Activated naive CD4-positive, alpha-beta T cell treated with anti-CD3 and anti-CD28 coated beads, Interleukin-2, amount 50 U/mL, for 24 hours (primary cell): ENCODE measurements around the gene MYH8.

ENCODE experiments used
- H3K27ac Mint-ChIP-seq: one replicate; pipeline ENCODE4 v1.8.0; 2021; ENCODE audit warnings: mild to moderate bottlenecking, mixed read lengths
- H3K27me3 Mint-ChIP-seq: one replicate; pipeline ENCODE4 v1.8.0; 2021; ENCODE audit warnings: mixed read lengths
- H3K36me3 Mint-ChIP-seq: one replicate; pipeline ENCODE4 v1.8.0; 2021; ENCODE audit warnings: mixed read lengths
- H3K4me1 Mint-ChIP-seq: one replicate; pipeline ENCODE4 v1.8.0; 2021; ENCODE audit warnings: mixed read lengths
- H3K4me3 Mint-ChIP-seq: one replicate; pipeline ENCODE4 v1.8.0; 2021; ENCODE audit warnings: mild to moderate bottlenecking, mixed read lengths
- H3K9me3 Mint-ChIP-seq: one replicate; pipeline ENCODE4 v1.8.0; 2021; ENCODE audit warnings: mixed read lengths

Gene MYH8

DNA sequence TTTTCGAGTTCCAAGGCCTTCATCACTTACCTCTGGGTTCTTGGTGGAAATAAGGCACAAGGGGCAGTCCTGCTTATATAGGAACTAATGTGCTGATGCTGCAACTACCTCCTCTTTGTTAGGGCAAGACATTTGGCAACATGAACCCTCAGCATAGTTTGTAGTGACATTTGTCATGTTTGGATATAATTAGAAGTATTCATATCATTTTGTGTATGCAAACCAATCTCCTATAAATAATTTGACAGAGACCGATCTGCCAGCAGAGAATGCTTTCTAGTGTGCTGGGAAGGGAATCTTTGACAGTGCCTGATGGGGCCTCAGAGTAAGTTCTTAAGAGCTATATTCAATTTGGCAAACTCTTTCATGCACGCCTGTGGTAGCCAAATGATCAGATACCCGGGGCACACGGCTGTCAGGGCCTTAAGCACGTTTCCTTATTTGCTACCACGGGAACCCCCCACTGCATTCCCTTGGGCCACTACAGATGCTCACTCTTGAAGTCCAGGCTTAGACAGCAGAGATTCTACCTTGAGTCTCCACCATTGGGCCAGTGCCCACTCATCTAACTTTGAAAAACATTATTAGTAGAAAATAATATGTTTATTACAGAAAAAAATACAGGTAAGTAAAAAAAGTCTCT is at the start of gene MYH8:
Gene MYH8 (minus strand): TSS at position 51 of the 643 bp plus-strand sequence. CDS start 1,723 bp downstream, outside the sequence.
- H3K4me1 Mint-ChIP-seq: no peaks in the 10 kb centered on the region
- H3K4me3 Mint-ChIP-seq: no peak within 1 kb of the TSS
- peaks cover 7% of the 10 kb centered on the region for H3K9me3 Mint-ChIP-seq
- H3K27me3 Mint-ChIP-seq: peaks cover 3% of the 10 kb centered on the region
- no peaks in the 10 kb centered on the region for H3K36me3 Mint-ChIP-seq
- no peak within 1 kb of the TSS for H3K27ac Mint-ChIP-seq

DNA sequence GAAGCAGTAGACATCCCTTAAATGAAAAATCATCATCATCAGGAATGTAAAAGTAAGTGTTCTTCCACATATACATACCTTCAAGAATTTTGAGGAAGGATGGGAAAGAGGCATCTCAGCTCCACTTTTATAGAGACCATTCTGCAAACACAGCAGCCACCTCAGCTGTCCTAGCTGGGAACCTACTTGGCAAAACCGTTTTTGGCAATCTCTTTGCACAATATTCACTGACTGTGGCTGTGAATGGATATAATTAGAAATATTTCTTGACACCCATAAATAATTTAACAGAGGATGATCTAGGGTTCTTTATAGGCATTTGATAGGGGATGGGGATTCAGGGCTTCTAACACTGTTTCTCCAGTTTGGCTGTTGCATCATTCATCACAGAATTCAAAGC is 47.7 kb upstream of the MYH8 start, which contains the start of gene MYH4:
Gene MYH4 (minus strand): TSS at position 101 of the 400 bp plus-strand sequence. CDS start 2,814 bp downstream, outside the sequence.
- Mint-ChIP-seq H3K27ac (no peak within 1 kb of the TSS), H3K4me3 (no peak within 1 kb of the TSS), H3K27me3 (peaks cover 1% of the 10 kb centered on the region), H3K36me3 (no peaks in the 10 kb centered on the region), H3K9me3 (peaks cover 4% of the 10 kb centered on the region), H3K4me1 (no peaks in the 10 kb centered on the region)

DNA sequence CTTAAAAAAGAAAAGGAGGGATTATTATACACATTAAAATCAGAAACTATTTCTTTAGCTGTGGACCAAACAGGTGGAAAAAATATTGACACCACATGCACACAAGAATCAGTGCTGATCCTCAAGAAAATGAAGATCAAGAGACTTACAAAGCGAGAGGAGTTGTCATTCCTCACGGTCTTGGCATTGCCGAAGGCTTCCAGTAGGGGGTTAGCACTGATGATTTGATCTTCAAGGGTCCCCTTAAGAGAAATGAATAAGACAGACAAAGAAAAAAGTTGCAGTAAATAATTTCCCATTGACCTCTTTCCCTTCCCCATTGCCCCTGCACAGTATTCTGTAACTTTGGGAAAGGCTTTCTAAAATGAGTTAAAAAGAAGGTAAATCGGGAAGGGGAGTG is 41.7 kb upstream of the MYH8 start:
- Mint-ChIP-seq H3K4me1 (no peaks in the 10 kb centered on the region), H3K27ac (no peak overlapping the region), H3K27me3 (peaks cover 9% of the 10 kb centered on the region), H3K9me3 (peaks cover 9% of the 10 kb centered on the region), H3K36me3 (no peaks in the 10 kb centered on the region), H3K4me3 (no peak overlapping the region)

DNA sequence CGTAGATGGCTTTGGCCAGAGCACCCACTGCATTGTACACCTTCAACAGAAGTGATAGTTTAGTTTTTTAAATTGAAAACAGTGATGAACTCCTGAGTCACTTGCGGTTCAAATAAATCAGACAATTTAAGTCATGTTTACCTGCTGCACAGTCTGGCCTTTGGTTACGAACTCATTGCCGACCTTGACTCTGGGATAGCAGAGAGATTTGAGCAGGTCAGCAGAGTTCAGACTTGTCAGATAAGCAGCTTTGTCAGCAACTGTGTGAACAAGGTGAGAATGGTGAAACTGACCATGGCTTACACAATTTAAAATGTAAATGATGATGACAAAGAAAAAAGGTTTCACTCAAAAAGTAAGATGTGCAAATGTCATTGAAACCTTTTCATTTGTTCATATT is 38.3 kb upstream of the MYH8 start:
- Mint-ChIP-seq H3K4me3 (no peak overlapping the region), H3K27me3 (peaks cover 9% of the 10 kb centered on the region), H3K36me3 (no peaks in the 10 kb centered on the region), H3K9me3 (peaks cover 9% of the 10 kb centered on the region), H3K4me1 (no peaks in the 10 kb centered on the region), H3K27ac (no peak overlapping the region)

DNA sequence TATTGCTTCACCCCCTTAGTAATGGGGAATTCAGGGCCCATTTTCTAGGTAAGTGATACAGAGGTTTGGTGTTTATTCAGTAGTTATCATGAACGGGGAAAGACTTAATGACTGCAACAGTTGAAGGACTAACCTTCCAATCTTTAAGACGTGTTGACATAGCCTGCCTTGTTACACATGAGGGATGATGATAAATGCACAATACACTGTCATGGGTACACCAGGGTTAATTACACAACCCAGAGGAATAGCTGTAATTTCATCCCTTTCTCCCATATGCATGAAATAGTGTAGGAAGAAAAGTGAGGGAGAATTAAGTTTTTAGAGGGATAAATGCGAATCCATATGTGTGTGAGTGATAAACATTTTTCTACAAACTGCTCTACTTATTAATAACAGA is 37.0 kb upstream of the MYH8 start:
- no peaks in the 10 kb centered on the region for H3K36me3 Mint-ChIP-seq
- peaks cover 5% of the 10 kb centered on the region for H3K27me3 Mint-ChIP-seq
- no peaks in the 10 kb centered on the region for H3K4me1 Mint-ChIP-seq
- no peak overlapping the region for H3K4me3 Mint-ChIP-seq
- H3K27ac Mint-ChIP-seq: no peak overlapping the region
- no peaks in the 10 kb centered on the region for H3K9me3 Mint-ChIP-seq

DNA sequence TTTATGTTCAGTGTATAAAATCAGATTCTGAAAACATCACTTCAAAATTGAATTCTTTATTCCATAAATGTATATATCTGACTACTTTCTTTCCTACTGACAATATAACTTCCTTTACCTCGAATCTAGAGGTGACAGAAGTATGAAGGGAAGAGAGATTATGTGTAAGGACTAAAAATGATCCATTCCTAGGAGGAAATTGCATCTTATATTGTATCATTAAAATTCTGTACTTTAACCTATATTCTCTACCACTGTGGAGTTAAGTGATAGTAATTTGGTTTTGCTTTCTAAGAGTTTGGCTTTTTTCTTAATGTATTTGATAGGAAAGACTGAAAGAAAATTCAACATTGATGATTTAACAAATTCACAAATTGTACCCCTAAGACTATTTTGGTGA is 36.2 kb upstream of the MYH8 start:
- Mint-ChIP-seq H3K4me3 (no peak overlapping the region), H3K27ac (no peak overlapping the region)

DNA sequence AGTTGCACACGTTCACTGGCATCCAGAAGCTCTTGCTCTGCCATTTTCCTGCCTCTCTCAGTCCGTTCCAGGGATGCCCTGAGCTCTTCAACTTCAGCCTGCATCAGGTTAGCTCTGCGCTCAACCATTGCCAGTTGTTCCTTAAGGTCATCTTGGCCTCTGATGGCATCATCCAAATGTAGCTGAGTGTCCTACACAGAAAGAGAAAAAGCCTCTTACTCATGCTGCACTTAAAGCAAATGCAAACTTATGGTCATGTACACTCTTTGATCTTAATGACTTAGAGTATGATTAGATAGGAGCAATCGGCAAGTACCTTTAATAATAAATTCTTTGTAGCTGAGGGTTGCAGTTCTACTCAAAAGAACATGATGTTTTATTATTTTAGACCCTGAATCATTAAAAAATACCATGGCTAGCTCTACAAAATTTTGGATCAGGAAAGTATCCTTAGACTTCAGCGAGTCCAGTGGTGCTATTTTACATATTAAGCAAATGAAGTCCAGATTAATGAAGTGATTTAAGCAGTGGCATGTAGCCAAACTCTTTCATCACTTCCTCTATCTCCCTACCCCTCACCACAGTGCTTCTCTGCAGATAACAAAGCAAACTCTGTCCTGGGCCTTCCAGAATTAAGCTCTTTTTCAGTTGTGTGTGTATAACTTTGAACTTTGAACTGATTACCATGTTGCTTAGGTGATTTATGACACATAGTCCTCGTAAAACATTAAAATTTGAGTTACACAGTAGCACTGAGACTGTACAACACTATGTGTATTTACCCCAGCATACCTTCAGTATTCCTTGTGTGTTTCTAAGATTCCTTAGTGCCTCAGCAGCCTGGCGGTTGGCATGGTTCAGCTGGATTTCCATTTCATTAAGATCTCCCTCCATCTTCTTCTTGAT is 25.5 kb upstream of the MYH8 start:
- peaks cover 1% of the 10 kb centered on the region for H3K27me3 Mint-ChIP-seq
- H3K4me1 Mint-ChIP-seq: no peaks in the 10 kb centered on the region
- no peaks in the 10 kb centered on the region for H3K9me3 Mint-ChIP-seq
- H3K27ac Mint-ChIP-seq: no peak overlapping the region
- H3K36me3 Mint-ChIP-seq: no peaks in the 10 kb centered on the region
- no peak overlapping the region for H3K4me3 Mint-ChIP-seq

More for the DNA sequence above, 36.2 kb upstream of the MYH8 start:
- Mint-ChIP-seq H3K36me3 (no peaks in the 10 kb centered on the region), H3K27me3 (peaks cover 5% of the 10 kb centered on the region), H3K4me1 (no peaks in the 10 kb centered on the region), H3K9me3 (no peaks in the 10 kb centered on the region)

DNA sequence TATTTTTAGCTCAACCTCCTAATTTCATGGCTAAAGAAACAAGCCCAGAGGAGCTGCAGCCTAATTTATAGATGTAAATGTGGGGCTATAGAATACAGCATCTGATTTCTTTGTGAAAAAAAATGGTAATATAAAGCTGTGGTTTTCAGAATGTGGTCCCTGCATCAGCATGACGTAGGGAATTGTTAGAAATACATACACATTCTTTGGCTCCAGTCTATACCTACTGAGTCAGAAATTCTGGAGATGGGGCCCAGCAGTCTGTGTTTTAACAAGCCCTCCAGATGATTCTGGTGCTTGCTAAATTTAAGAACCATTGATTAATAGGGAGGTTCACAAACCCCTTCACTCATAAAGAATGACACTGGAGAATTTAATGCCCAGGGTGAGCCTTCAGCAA is 18.1 kb upstream of the MYH8 start:
- Mint-ChIP-seq H3K36me3 (no peaks in the 10 kb centered on the region), H3K4me3 (no peak overlapping the region), H3K27me3 (peaks cover 1% of the 10 kb centered on the region), H3K9me3 (peaks cover 4% of the 10 kb centered on the region), H3K4me1 (no peaks in the 10 kb centered on the region), H3K27ac (no peak overlapping the region)

DNA sequence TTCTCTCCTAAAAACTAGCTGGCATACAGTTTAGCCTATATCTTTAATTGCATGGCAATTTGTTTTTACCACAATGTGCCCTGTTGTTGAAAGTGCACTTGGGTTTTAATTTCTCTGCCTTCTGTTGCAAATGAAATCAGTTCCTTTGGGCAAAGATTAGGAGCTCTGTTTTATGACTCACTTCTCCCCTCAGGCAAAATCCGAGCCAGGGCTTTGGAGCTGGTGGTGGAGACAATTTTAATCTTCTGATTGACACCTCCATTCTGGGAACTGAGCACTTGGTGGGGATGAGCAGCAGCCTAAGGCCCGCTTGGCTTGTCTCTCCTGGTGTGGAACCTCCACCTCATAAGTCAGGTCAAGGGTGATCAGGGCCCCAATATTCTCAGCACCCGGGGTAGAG is 13.3 kb upstream of the MYH8 start:
- no peak overlapping the region for H3K27ac Mint-ChIP-seq
- no peaks in the 10 kb centered on the region for H3K4me1 Mint-ChIP-seq
- peaks cover 31% of the 10 kb centered on the region for H3K9me3 Mint-ChIP-seq
- H3K36me3 Mint-ChIP-seq: no peaks in the 10 kb centered on the region
- H3K4me3 Mint-ChIP-seq: no peak overlapping the region
- H3K27me3 Mint-ChIP-seq: peaks cover 1% of the 10 kb centered on the region

DNA sequence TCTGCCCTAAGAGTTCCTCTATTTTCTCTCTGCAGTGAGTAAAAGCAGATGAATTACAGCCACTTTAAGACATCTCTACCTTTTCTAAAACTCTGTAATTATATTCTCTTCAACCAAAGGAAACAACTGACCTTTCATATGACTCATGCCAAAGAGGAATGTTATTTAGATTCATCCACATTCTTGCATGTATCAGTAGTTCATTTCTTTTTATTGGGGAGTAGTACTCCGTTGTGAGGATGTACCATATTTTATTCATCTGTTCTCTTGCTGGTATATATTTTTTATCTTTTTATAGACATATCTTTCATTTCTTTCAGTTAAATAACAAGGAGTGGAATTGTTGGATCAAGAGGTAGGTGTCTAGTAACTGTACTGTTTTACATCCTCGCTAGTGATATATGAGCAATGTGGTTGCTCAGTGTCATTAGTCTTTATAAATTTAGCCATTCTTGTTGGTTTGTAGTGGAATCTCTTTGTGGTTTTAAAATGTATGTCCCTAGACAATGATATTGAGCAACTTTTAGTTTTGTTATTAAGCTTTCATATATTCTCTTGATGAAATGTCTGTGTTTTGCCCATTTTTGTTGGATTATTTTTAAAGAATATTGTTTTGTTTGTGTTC is 7.8 kb upstream of the MYH8 start:
- no peaks in the 10 kb centered on the region for H3K36me3 Mint-ChIP-seq
- H3K27me3 Mint-ChIP-seq: peaks cover 2% of the 10 kb centered on the region
- H3K4me3 Mint-ChIP-seq: no peak overlapping the region
- H3K4me1 Mint-ChIP-seq: no peaks in the 10 kb centered on the region
- H3K27ac Mint-ChIP-seq: no peak overlapping the region
- peaks cover 35% of the 10 kb centered on the region for H3K9me3 Mint-ChIP-seq

DNA sequence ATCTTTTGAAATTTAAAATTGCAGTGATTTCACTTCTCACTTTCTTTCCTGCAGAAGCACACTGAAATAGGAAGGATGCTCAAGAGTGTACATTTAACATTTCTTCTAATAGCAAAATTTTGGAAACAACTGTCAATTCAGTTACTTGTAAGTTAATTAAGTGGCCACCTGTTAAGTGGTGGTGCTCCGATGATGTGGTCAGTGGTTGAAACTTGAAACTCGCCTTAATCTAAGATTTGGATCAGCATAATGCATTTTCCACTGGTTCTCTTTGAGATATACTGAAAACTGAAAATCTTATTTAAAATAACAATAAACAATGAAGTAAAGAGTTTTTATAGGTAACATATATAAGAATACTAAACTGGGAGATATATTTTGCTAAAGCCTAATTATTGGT is 7.0 kb upstream of the MYH8 start:
- Mint-ChIP-seq H3K4me3 (no peak overlapping the region), H3K27ac (no peak overlapping the region), H3K36me3 (no peaks in the 10 kb centered on the region), H3K9me3 (peaks cover 31% of the 10 kb centered on the region), H3K4me1 (no peaks in the 10 kb centered on the region), H3K27me3 (peaks cover 2% of the 10 kb centered on the region)

DNA sequence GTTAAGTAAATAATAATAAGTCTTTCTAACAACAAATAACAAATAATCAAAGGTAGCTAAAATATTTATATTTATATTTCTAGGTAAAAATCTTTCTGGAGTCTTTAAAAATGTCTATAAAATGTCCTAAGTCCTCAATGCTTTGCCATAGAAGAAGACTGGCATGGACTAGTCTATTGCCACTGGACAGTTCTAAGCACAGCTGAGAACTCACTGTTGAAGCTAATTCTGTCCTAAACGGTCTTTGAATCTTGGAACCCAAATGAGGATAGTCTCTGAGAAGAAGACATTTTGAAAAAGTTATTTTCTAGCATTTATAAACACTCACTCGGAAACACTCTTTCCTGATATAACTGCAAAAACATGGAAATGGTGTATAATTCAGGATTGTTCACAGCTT is 539 bp downstream of the MYH8 start:
- Mint-ChIP-seq H3K4me1 (no peaks in the 10 kb centered on the region), H3K27ac (no peak overlapping the region), H3K9me3 (peaks cover 8% of the 10 kb centered on the region), H3K27me3 (peaks cover 3% of the 10 kb centered on the region), H3K4me3 (no peak overlapping the region), H3K36me3 (no peaks in the 10 kb centered on the region)

DNA sequence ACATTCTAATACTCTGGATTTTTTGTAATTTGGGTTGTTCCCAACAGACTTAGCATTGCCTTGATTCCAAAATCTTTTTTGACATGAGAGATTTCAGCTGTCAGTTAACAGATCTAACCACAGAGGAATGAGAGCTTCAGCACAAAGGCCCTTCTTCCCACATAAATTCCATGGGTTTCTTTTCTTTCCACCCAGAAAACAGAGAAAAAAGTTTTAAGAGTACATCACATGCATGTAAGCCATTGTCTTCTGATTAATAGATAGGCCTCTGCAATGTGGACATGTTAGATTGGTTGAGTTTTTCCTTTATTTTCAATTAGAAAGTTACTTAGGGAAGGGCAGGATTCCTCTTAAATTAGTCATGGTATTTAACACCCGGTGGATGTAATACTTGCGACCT is 939 bp downstream of the MYH8 start:
- H3K4me3 Mint-ChIP-seq: no peak overlapping the region
- no peaks in the 10 kb centered on the region for H3K4me1 Mint-ChIP-seq
- no peak overlapping the region for H3K27ac Mint-ChIP-seq
- no peaks in the 10 kb centered on the region for H3K36me3 Mint-ChIP-seq
- H3K9me3 Mint-ChIP-seq: peaks cover 12% of the 10 kb centered on the region
- H3K27me3 Mint-ChIP-seq: peaks cover 7% of the 10 kb centered on the region

DNA sequence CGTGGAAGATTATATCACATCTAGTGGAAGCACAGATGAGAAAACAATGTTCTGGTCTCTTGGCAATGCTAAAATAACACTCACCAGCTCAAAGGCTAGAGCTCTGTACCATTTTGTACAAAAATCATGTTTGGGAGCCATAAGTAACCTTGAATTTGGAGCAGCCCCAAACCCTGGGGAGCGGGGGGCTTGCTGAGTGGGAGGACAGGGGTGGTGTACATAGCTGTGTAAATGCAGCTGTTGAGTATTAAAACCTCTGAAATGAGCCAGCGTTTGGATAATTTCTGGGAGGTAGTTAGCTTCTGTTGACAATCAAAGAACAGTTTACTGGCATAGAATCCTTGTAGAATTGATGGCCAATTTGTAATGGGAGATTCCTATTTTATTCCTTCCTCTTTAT is 4.3 kb downstream of the MYH8 start:
- Mint-ChIP-seq H3K4me1 (no peaks in the 10 kb centered on the region), H3K27ac (no peak overlapping the region), H3K27me3 (peaks cover 5% of the 10 kb centered on the region), H3K9me3 (peaks cover 6% of the 10 kb centered on the region), H3K4me3 (no peak overlapping the region), H3K36me3 (no peaks in the 10 kb centered on the region)

DNA sequence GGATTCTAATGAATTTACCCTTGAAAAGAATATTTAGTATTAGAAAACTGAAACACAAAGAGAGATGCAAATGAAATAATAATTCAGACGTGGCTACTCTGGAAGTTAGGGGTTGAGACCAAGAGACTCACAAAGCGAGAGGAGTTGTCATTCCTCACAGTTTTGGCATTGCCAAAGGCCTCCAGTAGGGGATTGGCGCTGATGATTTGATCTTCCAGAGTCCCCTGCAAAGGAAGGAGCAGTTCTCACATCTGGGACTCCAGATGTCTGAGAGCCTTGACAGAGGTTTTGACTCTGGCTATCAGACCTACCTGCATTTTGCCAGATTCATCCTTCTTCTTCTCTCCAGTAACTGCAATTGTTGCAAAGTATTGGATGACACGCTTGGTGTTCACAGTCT is 6.6 kb downstream of the MYH8 start:
- H3K4me1 Mint-ChIP-seq: no peaks in the 10 kb centered on the region
- peaks cover 6% of the 10 kb centered on the region for H3K9me3 Mint-ChIP-seq
- peaks cover 3% of the 10 kb centered on the region for H3K27me3 Mint-ChIP-seq
- H3K27ac Mint-ChIP-seq: no peak overlapping the region
- no peaks in the 10 kb centered on the region for H3K36me3 Mint-ChIP-seq
- H3K4me3 Mint-ChIP-seq: no peak overlapping the region

DNA sequence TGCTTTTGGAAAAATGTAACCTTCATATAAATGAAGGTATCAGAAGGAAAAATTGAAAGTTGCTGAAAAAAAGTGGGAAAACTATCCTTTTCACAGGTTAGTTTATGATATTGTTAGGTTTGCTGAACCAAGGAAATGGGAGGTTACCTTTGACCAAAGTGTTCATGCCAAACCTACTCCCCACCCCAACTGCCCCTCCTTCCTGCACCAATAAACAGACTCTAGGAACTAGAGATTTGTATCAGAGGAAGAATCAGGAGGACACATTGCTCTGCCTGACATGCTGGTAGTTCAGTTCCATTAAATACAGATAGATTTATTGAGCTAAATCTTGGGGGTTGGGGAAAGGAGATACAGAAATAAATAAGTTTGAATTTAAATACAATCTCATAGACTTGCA is 18.2 kb downstream of the MYH8 start:
- H3K36me3 Mint-ChIP-seq: no peaks in the 10 kb centered on the region

More for the DNA sequence above, 18.2 kb downstream of the MYH8 start:
- Mint-ChIP-seq H3K27ac (no peak overlapping the region), H3K27me3 (peaks cover 2% of the 10 kb centered on the region), H3K4me1 (no peaks in the 10 kb centered on the region), H3K4me3 (no peak overlapping the region), H3K9me3 (no peaks in the 10 kb centered on the region)
